HCT116 (cell line): Measurements from ENCODE around the gene MFN2. TPM values are rescaled to one million over a fixed set of nuclear protein-coding genes. Genes with fewer than 3 reads are reported as not detected.

Experiments used
- ATAC-seq: fragments of 200-7000 bp; cut with Tn5 transposase; 2 replicates; pipeline ENCODE4 v1.9.1; 2020; ENCODE audit warnings: mild to moderate bottlenecking, moderate library complexity
- BruUV-seq: library from RNA; stranded (reverse); fragments of 400-500 nt; replicated peaks from 2 replicates; lab custom pipeline; 2021; lab: Mats Ljungman, UMichigan
- CTCF ChIA-PET: fragments of 300-600 bp; sonication (Branson Sonifier 250); formaldehyde crosslinking; loops from one replicate; lab custom pipeline; 2021; ENCODE audit warnings: antibody characterized with exemption; lab: Charles Lee
- POLR2A ChIA-PET: fragments of 300-600, 350-600 bp; sonication (Branson Sonifier 250); formaldehyde crosslinking; loops from one replicate; lab custom pipeline; 2021; ENCODE audit warnings: antibody characterized with exemption; lab: Charles Lee
- RAD21 ChIA-PET, 2 experiments: fragments of 300-600 bp; sonication (Branson Sonifier 250); formaldehyde crosslinking; loops; one replicate each; lab custom pipeline; 2023; ENCODE audit warnings: low total read pairs in 2 of 2; ENCODE audit not compliant: uncharacterized antibody in 2 of 2, unreplicated experiment in 2 of 2, low non-redundant PET in 1 of 2; lab: Charles Lee
- DNase-seq: peaks from one replicate; pipeline ENCODE4 v3.0.0-alpha.2; 2010; ENCODE audit warnings: low read depth, low spot score
- H2AFZ ChIP-seq: fragments of 200-600 bp; shearing (Covaris generic), sonication (generic); 2 replicates; pipeline ENCODE4 v1.6.1; 2017; ENCODE audit warnings: low read depth, mixed run types, mixed read lengths, antibody characterized with exemption, low read length; ENCODE audit not compliant: poor library complexity, severe bottlenecking
- H3K27ac ChIP-seq: 2 replicates; pipeline ENCODE4 v1.5.1; 2012; ENCODE audit warnings: low read depth, low read length
- H3K27me3 ChIP-seq: fragments of 200-600 bp; sonication (generic); 2 replicates; pipeline ENCODE4 v1.6.1; 2016; ENCODE audit warnings: mixed run types, low read length, mixed read lengths; ENCODE audit not compliant: insufficient read depth
- H3K36me3 ChIP-seq, 2 experiments: fragments of 200-500 bp in 1 of 2; fragments of 200-600 bp in 1 of 2; sonication (Bioruptor generic) in 1 of 2; sonication (generic) in 1 of 2; 2 replicates each; pipeline versions ENCODE4 v1.5.1 to v1.6.1; 2014 to 2016; ENCODE audit warnings: low read length in 2 of 2, inconsistent platforms in 1 of 2, mixed read lengths in 1 of 2, mixed run types in 1 of 2; ENCODE audit not compliant: insufficient read depth in 2 of 2, control insufficient read depth in 1 of 2
- H3K4me1 ChIP-seq, 2 experiments: fragments of 200-600 bp in 1 of 2; sonication (generic) in 1 of 2; 2 replicates each; pipeline versions ENCODE4 v1.5.1 to v1.6.1; 2012 to 2017; ENCODE audit warnings: low read length in 2 of 2, inconsistent platforms in 1 of 2, mild to moderate bottlenecking in 1 of 2, mixed read lengths in 1 of 2, mixed run types in 1 of 2, moderate library complexity in 1 of 2; ENCODE audit not compliant: insufficient read depth in 2 of 2, control insufficient read depth in 1 of 2
- H3K4me2 ChIP-seq: fragments of 200-600 bp; sonication (generic); 2 replicates; pipeline ENCODE4 v1.6.1; 2017; ENCODE audit warnings: mixed run types, low read length, mixed read lengths
- H3K4me3 ChIP-seq, 2 experiments: fragments of 200-600 bp in 1 of 2; sonication (generic) in 1 of 2; replicated peaks in 1 of 2; 2 replicates each; pipeline ENCODE4 v1.5.1; 2011 to 2016; ENCODE audit warnings: low read length in 2 of 2, control low read depth in 1 of 2, low read depth in 1 of 2, mild to moderate bottlenecking in 1 of 2, mixed read lengths in 1 of 2, mixed run types in 1 of 2
- H3K79me2 ChIP-seq: fragments of 200-600 bp; sonication (generic); 2 replicates; pipeline ENCODE4 v1.6.1; 2017; ENCODE audit warnings: mild to moderate bottlenecking, mixed run types, low read length, moderate library complexity, mixed read lengths; ENCODE audit not compliant: insufficient read depth
- H3K9ac ChIP-seq: fragments of 200-600 bp; sonication (generic); 2 replicates; pipeline ENCODE4 v1.6.1; 2016; ENCODE audit warnings: low read length, mixed read lengths
- H3K9me2 ChIP-seq: fragments of 200-600 bp; sonication (generic), shearing (Covaris generic); 2 replicates; pipeline ENCODE4 v1.6.1; 2017; ENCODE audit warnings: mixed run types, mild to moderate bottlenecking, moderate library complexity; ENCODE audit not compliant: insufficient read depth
- H3K9me3 ChIP-seq, 2 experiments: fragments of 200-500 bp in 1 of 2; fragments of 200-600 bp in 1 of 2; sonication (Bioruptor generic) in 1 of 2; sonication (generic) in 1 of 2; 2 replicates each; pipeline ENCODE4 v1.6.1; 2014 to 2017; ENCODE audit warnings: low read length in 2 of 2, mixed read lengths in 2 of 2, inconsistent platforms in 1 of 2, low read depth in 1 of 2, mild to moderate bottlenecking in 1 of 2, mixed run types in 1 of 2, moderate library complexity in 1 of 2; ENCODE audit not compliant: control insufficient read depth in 1 of 2, insufficient read depth in 1 of 2
- H4K20me1 ChIP-seq: fragments of 200-600 bp; sonication (generic), shearing (Covaris generic); 2 replicates; pipeline ENCODE4 v1.6.1; 2017; ENCODE audit warnings: mixed run types, mild to moderate bottlenecking, moderate library complexity; ENCODE audit not compliant: insufficient read depth
- CEBPB ChIP-seq: IDR thresholded peaks from 2 replicates; pipeline ENCODE4 v1.6.1; 2012; ENCODE audit warnings: low read depth
- CTCF ChIP-seq, 3 experiments: fragments of 200-600 bp in 1 of 3; sonication (generic) in 1 of 3; IDR thresholded peaks in 2 of 3; conservative IDR thresholded peaks in 1 of 3; 2 replicates each; pipeline ENCODE4 v1.5.1; 2012 to 2017; ENCODE audit warnings: low read depth in 2 of 3, low read length in 2 of 3, antibody characterized with exemption in 1 of 3, borderline replicate concordance in 1 of 3, control low read depth in 1 of 3, mild to moderate bottlenecking in 1 of 3, mixed read lengths in 1 of 3, mixed run types in 1 of 3, moderate library complexity in 1 of 3; ENCODE audit not compliant: insufficient read depth in 1 of 3
- EGR1 ChIP-seq: IDR thresholded peaks from 2 replicates; pipeline ENCODE4 v1.6.1; 2012; ENCODE audit warnings: low read depth
- EZH2phosphoT487 ChIP-seq: fragments of 200-600 bp; IDR thresholded peaks from 2 replicates; pipeline ENCODE4 v1.6.1; 2018; ENCODE audit warnings: antibody characterized with exemption, borderline replicate concordance
- POLR2A ChIP-seq: IDR thresholded peaks from 2 replicates; pipeline ENCODE4 v1.7.0; 2011; ENCODE audit warnings: borderline replicate concordance; ENCODE audit not compliant: insufficient read depth, insufficient read length; ENCODE audit errors: extremely low read depth
- RAD21 ChIP-seq: IDR thresholded peaks from 2 replicates; pipeline ENCODE4 v1.6.1; 2012; ENCODE audit warnings: low read depth, mild to moderate bottlenecking
- ZNF274 ChIP-seq: fragments of 200-500 bp; sonication (Bioruptor generic); IDR thresholded peaks from 2 replicates; pipeline ENCODE4 v1.6.1; 2014; ENCODE audit warnings: mild to moderate bottlenecking, low read depth, low read length, inconsistent platforms
- intact Hi-C: fragments of 100-400 bp; cut with micrococcal nuclease; formaldehyde crosslinking; loops from 2 replicates; pipeline ENCODE4 v1.10.0; 2022
- total RNA-seq: library from RNA; stranded (reverse); gene quantifications from one replicate; pipeline ENCODE4 v1.2.1, GENCODE V29; 2021; ENCODE audit not compliant: unreplicated experiment

Gene MFN2
- total RNA-seq, 1 experiment from 2014 or later = 83.0 TPM

- ATAC-seq = peak; percentile 87
- CTCF ChIA-PET = interaction anchor here (0.7 to 1.3 kb wide), 6 partner anchors 13 to 129 kb away, joined by 3 to 23 read pairs (median 4); no protein-coding TSS in a partner anchor
- Histone ChIP-seq H3K4me1 (no peaks in the 10 kb centered on the region), H3K4me2 (no peak overlapping the region), H3K79me2 (no peaks in the 10 kb centered on the region), H4K20me1 (no peaks in the 10 kb centered on the region), H3K27me3 (no peaks in the 10 kb centered on the region), H3K36me3 (peaks cover 37 to 49% of the 10 kb centered on the region in 2 experiments; a peak in 3 of 4 replicates), H3K4me3 (no peak overlapping the region), H2AFZ (no peak overlapping the region), H3K27ac (no peak overlapping the region; the same call in 1 of the 2 replicates), H3K9ac (no peak overlapping the region), H3K9me2 (no peaks in the 10 kb centered on the region), H3K9me3 (no peaks in the 10 kb centered on the region)
- no TSS peak for BruUV-seq
- intact Hi-C loops = loop anchor here (1.0 to 5.0 kb wide), 3 partner anchors 58 to 129 kb away; no protein-coding TSS in a partner anchor
- peak; percentile 54 for DNase-seq
- TF ChIP-seq CEBPB = no peak
- no peak for TF ChIP-seq POLR2A
- no peak for TF ChIP-seq EZH2phosphoT487
- peak; percentile 68 for TF ChIP-seq RAD21
- TF ChIP-seq CTCF (IDR thresholded peaks at IDR 0.05 in 2 of 3, conservative IDR thresholded peaks at IDR 0.05 in 1 of 3; ENCODE audit: borderline replicate concordance in 1 of 3, insufficient read depth in 1 of 3, low read depth in 2 of 3, low read length in 2 of 3) = peak; percentile 52 to 59 (median 53); a peak in 5 of 6 replicates
- no peak for TF ChIP-seq EGR1
- no peak for TF ChIP-seq ZNF274
- POLR2A ChIA-PET = interaction anchor here (0.9 to 3.7 kb wide), 2 partner anchors 51 to 58 kb away, joined by 3 to 62 read pairs; no protein-coding TSS in a partner anchor
- RAD21 ChIA-PET = interaction anchor here (0.7 to 1.0 kb wide), 5 partner anchors 13 to 87 kb away, joined by 3 to 7 read pairs (median 5); partner anchors contain the start of gene MFN2 (in 1 of the 2)
Measured at GRCh38 chr1:11967028-11967547, 13.2 kb upstream of the MFN2 start.
